OCI-LY7 (cell line): ENCODE data around the gene CEACAM20. TPM values are rescaled to one million over a fixed set of nuclear protein-coding genes. Genes with fewer than 3 reads are reported as not detected.

ENCODE experiments used
- Bru-seq: library from RNA; stranded (reverse); fragments of 400-500 nt; gene quantifications from one replicate; lab custom pipeline; 2021; lab: Mats Ljungman, UMichigan
- BruChase-seq, 2 experiments: library from RNA; stranded (reverse); fragments of 400-500 nt; gene quantifications; one replicate each; lab custom pipeline; 2021; lab: Mats Ljungman, UMichigan
- BruUV-seq: library from RNA; stranded (reverse); fragments of 400-500 nt; replicated peaks from 2 replicates; lab custom pipeline; 2021; lab: Mats Ljungman, UMichigan
- CTCF ChIA-PET: fragments of 300-600 bp; sonication (Branson Sonifier 250); formaldehyde crosslinking; loops from one replicate; lab custom pipeline; 2022; ENCODE audit warnings: antibody characterized with exemption; ENCODE audit not compliant: unreplicated experiment; lab: Charles Lee
- POLR2A ChIA-PET: fragments of 300-600 bp; sonication (Branson Sonifier 250); formaldehyde crosslinking; loops from one replicate; lab custom pipeline; 2022; ENCODE audit warnings: antibody characterized with exemption; lab: Charles Lee
- DNase-seq: peaks from one replicate; pipeline ENCODE4 v3.0.0-alpha.2; 2015; ENCODE audit warnings: low spot score
- H2AFZ ChIP-seq: fragments of 200-600 bp; sonication (generic), shearing (Covaris generic); 2 replicates; pipeline ENCODE4 v1.6.1; 2014; ENCODE audit warnings: mild to moderate bottlenecking, antibody characterized with exemption, low read length, moderate library complexity
- H3K27ac ChIP-seq: fragments of 200-600 bp; sonication (generic); 2 replicates; pipeline ENCODE4 v1.5.1; 2014; ENCODE audit warnings: mixed run types, low read depth, mild to moderate bottlenecking, moderate library complexity, low read length, inconsistent platforms; ENCODE audit not compliant: poor library complexity, severe bottlenecking
- H3K36me3 ChIP-seq: fragments of 200-600 bp; sonication (generic); 2 replicates; pipeline ENCODE4 v1.6.1; 2014; ENCODE audit warnings: mild to moderate bottlenecking, antibody characterized with exemption, low read length, moderate library complexity, mixed read lengths; ENCODE audit not compliant: insufficient read depth
- H3K4me1 ChIP-seq: fragments of 200-600 bp; sonication (generic); 2 replicates; pipeline ENCODE4 v1.5.1; 2014; ENCODE audit warnings: mild to moderate bottlenecking, low read length; ENCODE audit not compliant: insufficient read depth, poor library complexity, severe bottlenecking
- H3K4me2 ChIP-seq: fragments of 200-600 bp; sonication (generic); 2 replicates; pipeline ENCODE4 v1.6.1; 2014; ENCODE audit warnings: mild to moderate bottlenecking, low read length
- H3K4me3 ChIP-seq: fragments of 200-600 bp; sonication (generic); 2 replicates; pipeline ENCODE4 v1.5.1; 2014; ENCODE audit warnings: mild to moderate bottlenecking, low read depth, low read length; ENCODE audit not compliant: poor library complexity, severe bottlenecking
- H3K79me2 ChIP-seq: fragments of 200-600 bp; sonication (generic); 2 replicates; pipeline ENCODE4 v1.6.1; 2016; ENCODE audit warnings: low read depth, mild to moderate bottlenecking, low read length, moderate library complexity, mixed read lengths; ENCODE audit not compliant: insufficient read depth
- H3K9me2 ChIP-seq: fragments of 200-600 bp; sonication (generic); 2 replicates; pipeline ENCODE4 v1.6.1; 2016; ENCODE audit warnings: mild to moderate bottlenecking, low read length, mixed read lengths; ENCODE audit not compliant: insufficient read depth
- H3K9me3 ChIP-seq: fragments of 200-600 bp; sonication (generic); 2 replicates; pipeline ENCODE4 v1.6.1; 2014; ENCODE audit warnings: mild to moderate bottlenecking, mixed run types, low read length, mixed read lengths
- H4K20me1 ChIP-seq: fragments of 200-600 bp; sonication (generic); 2 replicates; pipeline ENCODE4 v1.6.1; 2014; ENCODE audit warnings: mild to moderate bottlenecking, antibody characterized with exemption, low read length, moderate library complexity, mixed read lengths; ENCODE audit not compliant: insufficient read depth
- EZH2phosphoT487 ChIP-seq: fragments of 200-600 bp; sonication (generic); IDR thresholded peaks from 2 replicates; pipeline ENCODE4 v1.6.1; 2018; ENCODE audit warnings: low read depth, borderline replicate concordance, mild to moderate bottlenecking, mixed run types, antibody characterized with exemption, low read length, moderate library complexity, mixed read lengths
- intact Hi-C: fragments of 100-400 bp; cut with micrococcal nuclease; formaldehyde crosslinking; loops from one replicate; pipeline ENCODE4 v1.10.0; 2022; ENCODE audit not compliant: unreplicated experiment
- long read RNA-seq: library from polyadenylated mRNA; stranded (forward); transcript quantifications from one replicate; pipeline ENCODE4 v2.0.0, GENCODE V29; 2022
- total RNA-seq, 2 experiments: library from RNA; depleted of rRNA in 1 of 2; stranded (reverse); fragments of >200 nt in 1 of 2; shearing (Covaris generic) in 1 of 2; gene quantifications; 2 replicates each; pipeline ENCODE4 v1.2.3, GENCODE V29; 2014 to 2022
- TF ChIP-seq, protein P1 (sequence below): fragments of 200-600 bp; sonication (generic); conservative IDR thresholded peaks from 2 replicates; pipeline ENCODE4 v1.5.1; 2014; ENCODE audit warnings: mild to moderate bottlenecking, antibody characterized with exemption, low read length, moderate library complexity, mixed read lengths

The CEACAM20 gene
- not detected in 2 replicates for total RNA-seq (2014; rRNA removed; shearing (Covaris generic))
- total RNA-seq (2022): not detected in 2 replicates
- Bru-seq, nascent RNA: not detected
- percentile 8 among the genes with signal in this experiment for BruChase-seq, experiment 1, labeled RNA remaining after a 6-hour chase
- BruChase-seq, experiment 2, labeled RNA remaining after a 2-hour chase: not detected
- long read RNA-seq: 0 reads

DNA sequence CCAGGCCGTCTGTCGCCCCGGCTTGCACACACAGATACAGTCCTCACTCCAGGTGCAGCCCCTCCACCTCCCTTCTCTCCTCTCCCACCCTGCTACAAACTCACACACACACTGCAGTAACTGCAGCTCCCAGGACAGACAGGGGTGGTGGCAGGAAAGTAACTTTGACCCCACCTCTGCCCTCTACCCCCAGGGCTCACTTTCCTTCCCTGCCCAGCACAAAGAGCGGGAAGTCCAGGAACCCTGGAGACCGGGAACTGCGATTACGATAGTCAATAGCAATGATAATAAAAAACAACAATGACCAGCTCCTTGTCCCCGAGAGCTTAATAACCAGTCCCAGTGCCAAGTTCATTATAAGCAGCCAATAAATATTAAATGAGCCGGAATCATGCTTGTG, at the start of gene CEACAM20:
CEACAM20 (minus strand) TSS at position 140 of the 400 bp plus-strand sequence. CDS start 166 bp downstream, outside the sequence.
- no peaks in the 10 kb centered on the region for H3K36me3 ChIP-seq
- no peaks in the 10 kb centered on the region for H3K4me1 ChIP-seq
- no peak within 1 kb of the TSS for H3K27ac ChIP-seq
- ChIA-PET POLR2A (no interaction called here), CTCF (no interaction called here)
- no peak within 1 kb of the TSS for H3K4me2 ChIP-seq
- no TSS peak for BruUV-seq
- intact Hi-C loops: no loop called here
- no peak for DNase-seq
- no peaks in the 10 kb centered on the region for H4K20me1 ChIP-seq
- no peak within 1 kb of the TSS for H2AFZ ChIP-seq
- no peaks in the 10 kb centered on the region for H3K79me2 ChIP-seq
- H3K9me3 ChIP-seq: no peaks in the 10 kb centered on the region
- H3K4me3 ChIP-seq: no peak within 1 kb of the TSS
- H3K9me2 ChIP-seq: no peaks in the 10 kb centered on the region
- TF ChIP-seq, protein P1, sequence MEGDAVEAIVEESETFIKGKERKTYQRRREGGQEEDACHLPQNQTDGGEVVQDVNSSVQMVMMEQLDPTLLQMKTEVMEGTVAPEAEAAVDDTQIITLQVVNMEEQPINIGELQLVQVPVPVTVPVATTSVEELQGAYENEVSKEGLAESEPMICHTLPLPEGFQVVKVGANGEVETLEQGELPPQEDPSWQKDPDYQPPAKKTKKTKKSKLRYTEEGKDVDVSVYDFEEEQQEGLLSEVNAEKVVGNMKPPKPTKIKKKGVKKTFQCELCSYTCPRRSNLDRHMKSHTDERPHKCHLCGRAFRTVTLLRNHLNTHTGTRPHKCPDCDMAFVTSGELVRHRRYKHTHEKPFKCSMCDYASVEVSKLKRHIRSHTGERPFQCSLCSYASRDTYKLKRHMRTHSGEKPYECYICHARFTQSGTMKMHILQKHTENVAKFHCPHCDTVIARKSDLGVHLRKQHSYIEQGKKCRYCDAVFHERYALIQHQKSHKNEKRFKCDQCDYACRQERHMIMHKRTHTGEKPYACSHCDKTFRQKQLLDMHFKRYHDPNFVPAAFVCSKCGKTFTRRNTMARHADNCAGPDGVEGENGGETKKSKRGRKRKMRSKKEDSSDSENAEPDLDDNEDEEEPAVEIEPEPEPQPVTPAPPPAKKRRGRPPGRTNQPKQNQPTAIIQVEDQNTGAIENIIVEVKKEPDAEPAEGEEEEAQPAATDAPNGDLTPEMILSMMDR: no peak
- TF ChIP-seq EZH2phosphoT487: no peak

DNA sequence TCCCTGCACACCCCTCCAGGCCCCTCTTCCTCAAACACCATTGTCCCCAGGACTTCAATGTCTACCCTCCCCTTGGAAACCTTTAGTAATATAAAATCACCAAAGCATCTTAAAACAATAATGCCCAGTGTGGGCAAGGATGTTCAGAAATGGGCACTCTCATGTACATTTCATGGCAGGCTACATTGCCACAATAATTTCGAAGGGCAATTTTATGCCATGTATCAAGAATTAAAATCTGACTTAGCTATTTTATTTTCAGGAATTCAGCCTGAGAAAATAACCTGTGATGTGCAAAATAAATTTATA, 48.0 kb upstream of the CEACAM20 start:
- CTCF ChIA-PET: no interaction called here
- POLR2A ChIA-PET: no interaction called here
- H3K4me2 ChIP-seq: no peak overlapping the region
- no peaks in the 10 kb centered on the region for H3K36me3 ChIP-seq
- no peaks in the 10 kb centered on the region for H3K9me2 ChIP-seq
- H4K20me1 ChIP-seq: no peaks in the 10 kb centered on the region
- H3K79me2 ChIP-seq: no peaks in the 10 kb centered on the region
- no peak for DNase-seq
- intact Hi-C loops: no loop called here
- no peak overlapping the region for H3K27ac ChIP-seq
- H3K9me3 ChIP-seq: no peaks in the 10 kb centered on the region
- TF ChIP-seq, protein P1: no peak
- no peak for TF ChIP-seq EZH2phosphoT487
- H2AFZ ChIP-seq: no peak overlapping the region
- no TSS peak for BruUV-seq
- H3K4me3 ChIP-seq: no peak overlapping the region
- H3K4me1 ChIP-seq: no peaks in the 10 kb centered on the region

DNA sequence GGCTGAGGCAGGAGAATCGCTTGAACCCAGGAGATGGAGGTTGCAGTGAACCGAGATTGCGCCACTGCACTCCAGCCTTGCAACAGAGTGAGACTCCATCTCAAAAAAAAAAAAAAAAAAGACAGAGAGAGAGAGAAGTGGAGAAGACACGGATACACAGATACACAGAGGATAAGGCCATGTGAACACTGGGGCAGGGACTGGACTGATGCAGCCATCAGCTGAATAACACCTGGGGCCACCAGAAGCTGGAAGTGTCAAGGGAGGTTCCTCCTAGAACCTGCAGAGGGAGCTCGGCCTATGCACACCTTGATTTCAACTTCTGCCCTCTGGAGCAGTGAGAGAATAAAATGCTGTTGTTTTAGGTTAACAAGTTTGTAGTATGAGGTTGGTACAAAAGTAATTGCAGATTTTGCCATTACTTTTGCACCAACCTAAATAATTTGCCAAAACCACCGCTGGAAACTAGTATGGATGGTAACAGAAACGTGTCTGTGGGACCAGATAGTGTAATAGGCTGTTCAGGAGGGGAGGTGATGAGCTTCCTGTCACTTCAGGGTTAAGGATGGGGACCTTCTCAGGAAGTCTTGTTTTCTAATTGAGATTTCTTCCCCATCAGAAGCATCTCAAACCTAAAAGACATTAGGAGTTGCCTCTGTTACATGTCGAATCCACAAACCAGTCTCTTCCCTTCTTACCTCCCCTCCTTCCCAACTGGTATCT, 47.5 kb upstream of the CEACAM20 start:
- no peaks in the 10 kb centered on the region for H3K9me3 ChIP-seq
- CTCF ChIA-PET: no interaction called here
- H3K9me2 ChIP-seq: no peaks in the 10 kb centered on the region
- no peak overlapping the region for H3K4me3 ChIP-seq
- H3K27ac ChIP-seq: no peak overlapping the region
- no peaks in the 10 kb centered on the region for H3K79me2 ChIP-seq
- no peaks in the 10 kb centered on the region for H4K20me1 ChIP-seq
- H3K4me2 ChIP-seq: no peak overlapping the region
- BruUV-seq: no TSS peak
- DNase-seq: peak; percentile 41
- no peak overlapping the region for H2AFZ ChIP-seq
- H3K36me3 ChIP-seq: no peaks in the 10 kb centered on the region
- POLR2A ChIA-PET: no interaction called here
- TF ChIP-seq, protein P1: peak; percentile 67
- TF ChIP-seq EZH2phosphoT487: no peak
- no peaks in the 10 kb centered on the region for H3K4me1 ChIP-seq
- intact Hi-C loops: no loop called here
